Stimulated activated CD4-positive, alpha-beta T cell treated with anti-CD3 and anti-CD28 coated beads, Interleukin-1b, Interleukin-23, amount 100 ng/mL, for 4 hours (primary cell): ENCODE data around the gene CALML4.
"Not testable (repeated sequence)": the region's sequence is repeated elsewhere in the genome, so short reads cannot be mapped to it uniquely, and the experiment has no call there.

Source experiments
- DNase-seq, 2 donors: peaks; one replicate each; pipeline ENCODE4 v3.0.0-alpha.2; 2020; ENCODE audit warnings: low read depth in 2 of 2

CALML4 gene

GRCh38 chr15:68224546-68225250 is 19.6 kb upstream of the CALML4 start:
- DNase-seq: no peak

GRCh38 chr15:68224108-68224507 is 19.0 kb upstream of the CALML4 start:
- DNase-seq: no peak

- no peak for DNase-seq
These were observed 18.0 kb upstream of the CALML4 start for GRCh38 chr15:68223171-68223570.

- not testable (repeated sequence) for DNase-seq
These were observed 17.3 kb upstream of the CALML4 start for GRCh38 chr15:68222432-68222743.

GRCh38 chr15:68221530-68222431 is 16.6 kb upstream of the CALML4 start:
- DNase-seq: not testable (repeated sequence)

- DNase-seq: no peak
These were observed 15.8 kb upstream of the CALML4 start for GRCh38 chr15:68220967-68221366.

GRCh38 chr15:68220489-68220888 is 15.4 kb upstream of the CALML4 start:
- DNase-seq: no peak

GRCh38 chr15:68218847-68219798 is 14.0 kb upstream of the CALML4 start:
- no peak for DNase-seq

- no peak for DNase-seq
These were observed 13.2 kb upstream of the CALML4 start for GRCh38 chr15:68218331-68218730.

GRCh38 chr15:68217341-68217740 is 12.2 kb upstream of the CALML4 start:
- DNase-seq: no peak

- DNase-seq: no peak
These were observed 9.7 kb upstream of the CALML4 start for GRCh38 chr15:68214838-68215254.

- DNase-seq: no peak
These were observed 9.1 kb upstream of the CALML4 start for GRCh38 chr15:68213991-68214837.

GRCh38 chr15:68213491-68213845 is 8.3 kb upstream of the CALML4 start:
- DNase-seq: not testable (repeated sequence)

GRCh38 chr15:68211656-68212320 is 6.7 kb upstream of the CALML4 start:
- no peak for DNase-seq

GRCh38 chr15:68210821-68211655 is 5.9 kb upstream of the CALML4 start:
- peak; percentile 32 to 49 for DNase-seq

- no peak for DNase-seq
These were observed 5.3 kb upstream of the CALML4 start for GRCh38 chr15:68210409-68210756.

GRCh38 chr15:68209735-68210408 is 4.7 kb upstream of the CALML4 start:
- DNase-seq: peak; percentile 34

- DNase-seq: no peak
These were observed 4.1 kb upstream of the CALML4 start for GRCh38 chr15:68209272-68209671.

GRCh38 chr15:68208636-68209240 is 3.6 kb upstream of the CALML4 start:
- no peak for DNase-seq
